Epidermal melanocyte (primary cell): ENCODE data around the gene PML.
"Not testable (repeated sequence)": the region's sequence is repeated elsewhere in the genome, so short reads cannot be mapped to it uniquely, and the experiment has no call there.

Experiments used
- DNase-seq: peaks from one replicate; pipeline ENCODE4 v3.0.0; 2011; ENCODE audit warnings: low spot score; ENCODE audit not compliant: insufficient read length

PML gene

DNA sequence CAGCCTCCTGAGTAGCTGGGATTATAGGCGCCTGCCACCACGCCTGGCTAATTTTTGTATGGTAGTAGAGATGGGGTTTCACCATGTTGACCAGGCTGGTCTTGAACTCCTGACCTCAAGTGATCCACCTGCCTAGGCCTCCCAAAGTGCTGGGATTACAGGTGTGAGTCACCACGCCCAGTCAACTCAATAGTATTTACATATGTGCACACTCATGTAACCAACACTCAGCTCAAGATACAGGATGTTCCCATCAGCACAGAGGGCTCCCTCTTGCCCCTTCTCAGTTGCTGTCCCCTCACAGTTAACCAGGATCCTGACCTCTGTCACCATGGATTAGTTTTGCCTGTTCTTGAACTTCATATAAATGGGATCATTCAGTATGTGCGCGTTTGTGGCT is 61.8 kb downstream of the PML start:
- DNase-seq, result not testable (repeated sequence)

DNA sequence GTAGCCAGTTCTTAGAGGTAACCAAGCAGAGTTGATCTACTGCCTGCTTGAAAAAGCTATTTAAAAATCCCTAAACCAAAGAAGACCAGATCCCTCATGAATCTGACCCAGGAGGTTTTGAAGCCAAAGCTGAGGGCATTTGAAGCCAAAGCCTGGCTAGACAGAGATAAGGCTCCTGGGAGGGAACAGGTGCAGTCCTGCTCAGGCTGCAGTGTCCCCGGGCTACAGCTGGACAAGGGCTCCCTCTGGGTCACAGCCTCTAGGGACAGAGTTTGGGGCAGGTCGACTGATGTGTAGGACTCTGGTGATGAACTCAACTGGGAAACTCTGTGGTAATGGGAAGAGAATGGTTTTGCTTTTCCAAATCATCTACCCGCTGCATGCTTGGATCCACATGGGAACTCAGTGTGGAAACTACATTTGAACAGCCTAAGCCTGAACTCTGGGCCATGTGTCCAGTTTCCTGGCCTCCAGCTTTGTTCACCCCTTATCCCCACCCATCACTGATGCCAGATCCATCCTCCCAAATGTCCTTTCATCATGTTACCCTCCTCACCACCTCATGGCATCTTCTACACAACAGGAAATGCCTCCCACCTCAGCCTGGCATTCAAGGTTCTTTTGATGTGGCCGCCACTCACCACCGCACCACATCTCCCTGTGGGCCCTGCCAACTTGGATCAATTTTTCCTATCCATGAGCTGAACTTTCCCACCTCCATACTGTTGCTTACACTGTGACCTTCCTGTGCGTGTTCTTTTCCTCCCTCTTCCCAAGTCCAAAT is 64.7 kb downstream of the PML start:
- not testable (repeated sequence) for DNase-seq

DNA sequence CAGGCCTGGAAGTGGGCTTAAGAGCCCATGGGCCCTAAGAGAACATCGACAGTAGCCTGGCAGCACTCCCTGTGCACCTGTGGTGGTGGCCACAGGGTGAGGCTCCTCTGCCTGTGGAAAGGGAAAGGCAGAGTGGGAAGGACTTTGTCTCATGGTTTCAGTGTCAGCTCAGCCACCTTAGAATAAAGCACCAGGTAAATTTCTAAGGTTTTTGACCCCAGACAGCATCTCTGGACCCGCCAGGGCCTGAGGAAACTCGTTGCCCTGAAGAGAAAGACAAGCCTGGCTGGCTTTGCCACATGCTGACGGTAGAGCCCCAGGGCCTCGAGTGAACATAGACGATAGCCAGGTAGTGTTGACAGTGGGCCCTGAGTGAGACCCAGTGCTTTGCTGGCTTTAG is 65.7 kb downstream of the PML start:
- no peak for DNase-seq

DNA sequence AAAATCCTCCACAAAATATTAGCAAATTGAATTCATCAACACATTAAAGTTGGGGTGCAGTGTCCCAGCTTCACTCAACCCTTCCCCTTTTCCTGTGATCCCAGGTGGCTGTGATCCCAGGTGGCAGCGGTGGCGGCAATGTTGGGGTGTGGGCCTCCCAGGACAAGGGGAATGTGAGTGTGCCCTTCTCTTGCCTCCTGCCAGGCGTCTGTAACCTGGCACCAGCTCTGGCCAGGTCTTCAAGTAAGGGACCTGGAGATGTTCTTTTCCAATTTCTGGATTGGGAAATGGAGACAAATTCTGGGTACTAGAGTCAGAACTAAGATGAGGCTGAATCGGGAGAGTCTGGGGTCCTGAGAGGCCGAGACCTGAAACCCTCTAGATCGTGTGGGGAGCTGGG is 67.7 kb downstream of the PML start:
- no peak for DNase-seq

DNA sequence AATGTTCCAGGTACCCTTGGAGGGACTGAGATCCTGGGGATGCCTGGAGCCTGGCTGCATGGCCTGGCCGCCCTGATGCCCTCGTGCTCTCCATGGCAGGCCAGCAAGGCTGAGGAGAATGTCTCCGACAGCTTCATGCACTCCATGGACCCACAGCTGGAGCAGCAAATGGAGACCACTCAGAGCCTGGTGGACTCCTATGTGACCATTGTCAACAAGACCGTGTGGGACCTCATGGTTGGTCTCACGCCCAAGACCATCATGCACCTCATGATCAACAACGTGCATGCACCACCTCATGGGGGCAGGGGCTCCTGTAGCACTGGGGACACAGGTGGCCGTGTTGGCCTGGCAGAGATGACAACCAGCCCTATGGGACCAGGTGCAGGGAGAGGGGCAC is 68.2 kb downstream of the PML start:
- DNase-seq, result no peak

DNA sequence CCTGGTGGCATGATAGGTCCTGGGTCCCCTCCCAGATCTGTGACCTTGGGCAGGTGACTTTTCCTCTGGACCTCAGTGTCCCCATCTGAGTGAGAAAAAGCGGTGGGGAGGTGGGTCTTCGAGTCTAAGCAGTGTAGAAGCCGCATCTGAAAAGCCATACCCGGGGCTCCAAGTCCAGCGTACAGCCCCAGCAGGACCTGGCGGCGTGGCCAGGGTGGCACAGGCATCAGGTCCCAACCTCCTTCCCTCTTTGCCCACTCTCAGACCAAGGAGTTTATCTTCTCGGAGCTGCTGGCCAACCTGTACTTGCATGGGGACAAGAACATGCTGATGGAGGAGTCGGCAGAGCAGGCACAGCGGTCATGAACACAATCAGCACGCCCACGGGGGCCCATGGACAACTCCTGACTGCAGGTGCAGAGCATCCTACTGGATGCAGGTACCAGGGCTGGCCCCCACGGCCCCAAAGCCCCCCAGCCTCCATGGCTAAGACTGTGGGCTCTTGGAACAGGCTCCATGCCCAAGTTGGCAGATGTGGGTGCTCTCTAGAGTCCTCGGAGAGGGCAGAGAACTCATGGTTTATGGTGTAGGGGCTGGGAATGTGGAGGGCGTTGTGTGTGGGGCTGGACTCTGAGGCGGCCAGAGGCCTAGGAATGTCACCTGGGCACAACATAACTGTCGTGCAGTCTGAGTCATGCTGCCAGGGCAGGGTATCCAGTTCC is 69.1 kb downstream of the PML start:
- DNase-seq, result not testable (repeated sequence)

DNA sequence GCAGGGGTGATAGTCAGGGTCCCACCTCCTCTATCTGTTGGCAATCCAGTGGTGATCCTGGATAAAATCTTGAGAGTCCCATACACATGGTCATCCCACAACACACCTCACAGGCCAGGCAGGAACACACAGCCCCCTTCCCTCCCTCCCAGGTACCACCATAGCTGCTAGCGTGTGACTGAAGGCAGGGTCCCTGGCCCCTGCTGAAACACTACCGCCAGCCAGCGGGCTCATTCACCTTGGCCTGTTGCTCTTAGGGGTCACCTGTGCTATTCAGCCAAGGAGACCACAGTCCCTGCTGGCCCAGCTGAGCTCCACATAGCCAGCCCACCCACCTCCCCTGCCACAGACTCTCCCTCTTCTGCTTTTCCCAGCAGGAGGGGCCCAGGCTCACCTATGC is 69.7 kb downstream of the PML start:
- DNase-seq, result not testable (repeated sequence)

DNA sequence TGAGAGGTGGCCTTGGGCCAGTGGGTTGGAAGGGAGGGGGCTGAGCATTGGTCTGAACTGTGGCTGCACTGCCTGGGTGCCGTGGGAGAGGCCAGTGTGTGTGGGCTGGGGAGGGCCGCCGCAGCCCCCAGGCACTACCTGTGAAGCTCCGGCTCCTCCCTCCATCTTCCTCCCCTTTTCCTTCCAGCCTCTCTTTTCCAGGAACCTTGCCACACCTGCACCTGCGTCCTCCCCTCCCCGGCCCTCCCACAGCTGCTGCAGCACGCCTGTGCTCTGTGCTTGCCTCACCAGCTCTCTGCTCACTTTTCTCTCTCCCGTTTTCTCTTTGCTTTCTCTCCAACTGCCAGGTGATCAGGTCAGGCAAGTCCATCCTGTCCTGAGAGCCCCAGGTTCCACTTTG is 70.3 kb downstream of the PML start:
- not testable (repeated sequence) for DNase-seq

DNA sequence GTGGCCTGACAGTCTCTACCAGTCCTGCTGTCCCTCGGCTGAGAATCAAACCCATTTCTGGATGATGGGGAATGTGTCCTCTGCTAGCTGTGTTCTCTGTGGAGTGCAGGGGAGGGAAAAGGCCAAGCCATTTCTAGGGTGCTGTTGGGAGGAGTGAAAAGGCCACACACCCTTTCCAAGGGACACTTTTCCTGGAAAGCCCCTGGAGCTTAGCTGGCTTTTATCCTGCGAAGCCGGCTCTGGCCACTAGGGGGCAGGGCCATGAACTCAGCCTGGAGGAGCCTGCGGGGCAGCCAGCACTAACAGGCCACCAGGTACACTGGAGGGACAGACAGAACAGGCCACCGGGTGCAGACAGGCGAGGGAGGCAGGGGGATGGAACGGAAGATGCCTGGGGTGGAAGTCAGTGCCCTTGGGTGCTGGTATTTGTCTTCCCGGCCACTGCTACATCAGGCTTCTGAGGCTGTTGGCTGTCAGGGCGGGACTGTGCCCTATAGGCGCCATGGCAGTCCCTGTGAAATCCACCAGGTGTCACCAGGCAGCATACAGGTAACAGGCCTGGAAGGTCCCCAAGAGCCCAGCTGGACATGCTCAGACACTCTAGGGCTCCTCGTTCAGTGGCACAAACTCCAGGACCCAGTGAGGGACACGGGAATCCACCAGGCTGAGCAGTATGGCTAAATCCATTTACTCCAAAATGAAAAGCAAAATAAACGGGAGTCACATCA is 71.3 kb downstream of the PML start:
- DNase-seq, result not testable (repeated sequence)

DNA sequence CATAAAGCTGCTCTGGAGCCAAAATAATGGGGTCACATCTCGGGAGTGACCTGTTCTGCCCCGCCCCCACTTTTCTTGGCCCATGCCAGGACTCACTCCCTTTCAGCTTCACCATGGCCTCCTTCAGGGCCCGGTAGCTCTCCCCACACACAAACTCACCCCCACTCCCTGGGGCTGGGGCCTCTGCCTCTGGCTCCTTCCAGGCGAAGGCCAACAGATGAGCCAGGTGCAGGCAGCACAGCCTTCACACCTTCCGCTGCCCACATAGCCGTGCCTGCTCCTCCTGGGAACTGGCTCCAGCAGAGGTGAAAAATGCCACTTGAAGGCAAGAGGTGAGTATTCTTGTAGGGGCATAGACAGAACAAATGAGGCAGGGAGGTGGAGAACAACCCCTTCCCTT is 77.1 kb downstream of the PML start:
- not testable (repeated sequence) for DNase-seq

DNA sequence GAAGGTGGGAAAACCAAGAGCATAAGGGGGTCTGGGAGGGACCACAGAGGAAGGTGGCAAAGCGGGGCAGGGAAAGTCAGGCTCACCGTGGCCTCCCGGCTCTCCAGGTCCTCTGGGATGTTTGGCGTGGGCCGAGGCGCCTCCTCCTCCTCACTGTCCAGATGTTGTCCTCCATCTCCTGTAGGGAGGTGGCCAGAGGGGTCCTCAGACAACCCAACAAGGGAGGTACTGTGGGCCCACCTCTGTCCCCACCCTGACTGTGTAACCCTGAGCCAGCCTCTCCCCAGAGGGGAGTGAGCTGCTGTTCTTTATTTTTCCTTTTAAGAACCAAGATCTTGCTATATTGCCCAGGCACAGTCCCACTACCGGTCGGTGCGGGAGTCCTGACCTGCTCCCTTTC is 77.6 kb downstream of the PML start:
- not testable (repeated sequence) for DNase-seq

DNA sequence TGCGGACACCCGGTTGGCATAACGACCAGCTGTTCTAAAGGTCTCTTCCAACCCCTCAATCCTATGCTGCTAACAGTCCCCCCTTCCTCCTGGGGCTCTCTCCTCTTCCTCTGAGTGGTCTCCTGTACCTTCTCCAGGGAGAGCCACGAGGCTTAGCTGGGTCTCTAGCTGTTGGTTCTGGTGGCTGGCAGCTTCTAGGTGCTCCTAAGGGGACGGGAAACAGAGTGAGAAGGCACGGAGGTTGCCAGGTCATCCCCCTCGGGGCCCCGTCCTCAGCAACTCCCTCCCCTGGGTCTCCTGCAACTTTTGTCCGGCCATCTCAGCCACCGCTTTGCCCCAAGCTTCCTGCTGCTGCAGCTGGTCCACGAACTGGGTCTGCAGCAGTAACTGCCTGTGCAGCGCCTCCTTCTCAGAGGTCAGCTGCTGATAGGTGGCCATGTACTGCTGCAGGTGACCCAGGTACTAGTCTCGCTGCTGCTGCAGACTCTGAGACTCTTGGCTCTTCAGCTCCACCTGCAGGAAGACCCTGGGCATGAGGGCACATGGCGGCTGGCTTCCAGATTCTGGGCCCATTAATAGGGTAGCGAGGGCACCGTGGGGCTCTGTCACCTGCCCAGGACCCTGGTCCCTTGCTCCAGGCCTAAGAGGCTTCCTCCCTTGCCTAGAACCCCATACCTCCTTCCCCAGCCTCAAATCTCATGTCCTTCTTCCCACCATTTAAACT is 78.3 kb downstream of the PML start:
- DNase-seq, result not testable (repeated sequence)

DNA sequence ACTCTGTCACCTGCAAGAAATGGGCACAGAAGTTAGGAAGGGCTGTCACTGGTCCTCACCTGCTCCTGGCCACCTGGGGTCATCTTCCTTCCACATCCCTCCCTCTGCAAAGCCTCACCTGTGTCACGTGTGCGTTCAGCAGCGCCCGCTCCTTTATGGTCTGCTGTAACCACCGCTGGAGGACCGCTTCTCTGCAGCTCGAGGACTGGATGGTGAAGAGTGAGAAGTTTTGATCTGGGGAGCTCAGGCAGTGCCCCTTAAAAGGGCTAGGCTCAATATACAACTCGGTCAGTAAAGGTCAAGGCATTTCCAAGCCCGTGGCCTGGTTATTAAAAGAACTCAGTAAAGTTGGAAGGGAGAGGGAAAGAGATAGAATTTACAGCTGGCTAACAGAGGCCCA is 81.3 kb downstream of the PML start:
- DNase-seq, result not testable (repeated sequence)

DNA sequence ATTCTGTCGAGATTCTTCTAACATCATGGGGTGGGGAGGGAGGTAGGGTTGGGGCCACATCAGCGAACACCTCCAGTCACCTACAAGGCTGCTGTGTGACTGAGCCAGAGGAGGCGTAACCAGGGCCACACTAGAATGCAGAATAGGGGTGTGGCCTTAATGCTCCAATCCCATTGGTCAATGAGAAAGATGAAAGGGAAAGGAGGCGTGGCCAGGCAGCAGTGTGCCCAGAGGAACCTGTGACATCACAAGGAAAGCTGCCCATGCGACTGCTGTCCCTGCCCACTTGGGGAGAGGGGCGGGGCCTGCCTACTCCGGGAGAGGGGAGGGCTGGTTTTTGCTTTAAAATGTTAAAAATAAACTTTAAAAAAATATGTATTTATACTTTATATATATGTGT is 87.9 kb downstream of the PML start, which contains the start of gene GOLGA6A:
Gene GOLGA6A, minus strand, starts transcription at position 101 of the 400 bp plus-strand sequence. Its CDS starts 41 bp downstream, at position 60.
- DNase-seq, result not testable (repeated sequence)

DNA sequence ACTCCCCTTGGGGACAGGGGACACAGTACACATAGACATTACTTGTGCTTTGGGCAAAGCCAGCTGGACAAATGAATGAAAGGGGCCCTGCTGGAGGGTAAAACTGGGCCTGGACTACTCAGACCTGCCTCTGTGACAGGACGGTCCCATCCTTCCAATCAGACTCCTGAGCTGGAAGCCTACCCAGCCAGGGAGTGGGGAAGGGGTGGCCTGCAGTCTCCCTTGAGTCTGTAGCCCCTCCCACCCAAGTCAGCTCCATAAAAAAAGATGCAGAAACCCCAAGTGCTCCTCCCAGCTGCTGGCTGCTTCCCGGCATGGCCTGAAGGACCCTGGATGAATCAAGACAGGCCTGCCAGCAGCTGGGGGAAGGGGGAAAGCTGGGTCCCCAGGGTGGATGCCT is 100.1 kb downstream of the PML start:
- DNase-seq, result not testable (repeated sequence)

DNA sequence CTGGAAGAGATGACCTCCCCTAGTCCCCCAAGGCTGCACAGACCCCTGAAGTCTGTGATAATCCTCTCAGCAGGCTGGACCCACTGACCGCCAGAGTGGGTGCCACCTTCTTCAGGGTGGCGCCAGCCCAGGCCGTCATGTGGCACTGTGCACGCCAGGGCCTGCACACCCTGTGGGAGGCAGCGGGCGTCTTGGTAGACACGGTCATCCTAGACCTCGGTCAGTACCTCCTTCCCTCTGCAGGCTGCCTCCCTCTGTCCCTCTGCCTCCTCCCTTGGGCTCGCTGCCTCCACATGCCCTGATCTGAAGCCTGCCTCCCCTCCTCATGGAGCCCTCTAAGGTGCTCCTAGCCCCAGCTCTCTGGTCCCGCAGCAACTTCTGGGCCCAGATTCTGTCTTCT is 101.1 kb downstream of the PML start:
- DNase-seq, result not testable (repeated sequence)

DNA sequence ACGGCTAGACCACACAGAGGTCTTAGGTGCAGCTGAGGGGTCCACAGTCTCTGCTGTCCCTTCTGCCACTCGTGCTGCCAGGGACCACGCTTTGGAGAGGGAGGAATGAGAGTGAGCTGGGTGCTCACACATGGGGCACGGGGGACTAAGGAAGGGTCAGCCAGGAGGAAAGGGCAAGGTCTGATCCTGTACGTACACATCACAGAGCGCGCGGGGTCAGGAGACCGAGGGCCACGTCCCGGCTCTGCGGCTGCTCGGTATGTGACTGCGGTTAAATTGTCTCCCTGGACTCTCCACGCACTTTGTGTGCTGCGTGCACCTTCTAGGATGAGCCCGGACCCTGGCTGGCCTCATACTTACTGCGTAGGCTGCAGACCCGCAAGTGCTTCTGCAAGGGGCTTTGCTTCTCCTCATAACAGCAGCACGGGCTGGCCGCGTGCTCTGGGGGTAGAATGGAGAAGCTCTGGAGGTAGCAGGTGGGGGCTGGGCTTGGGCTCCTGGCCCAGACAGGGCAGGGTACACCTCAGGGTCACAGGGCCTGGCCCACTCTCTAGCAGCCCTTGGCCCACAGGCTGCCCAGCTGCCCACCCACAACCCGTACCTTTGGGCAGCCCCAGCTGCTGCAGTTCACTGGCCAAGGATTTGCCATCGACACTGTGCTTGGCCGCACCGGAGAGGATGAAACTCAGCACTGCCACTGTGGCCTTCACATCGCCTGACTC is 102.4 kb downstream of the PML start:
- not testable (repeated sequence) for DNase-seq
